HCT116 (cell line): ENCODE results near the gene ABL1. TPM values are rescaled to one million over a fixed set of nuclear protein-coding genes. Genes with fewer than 3 reads are reported as not detected.

Experiments
- ATAC-seq: fragments of 200-7000 bp; cut with Tn5 transposase; 2 replicates; pipeline ENCODE4 v1.9.1; 2020; ENCODE audit warnings: mild to moderate bottlenecking, moderate library complexity
- BruUV-seq: library from RNA; stranded (reverse); fragments of 400-500 nt; replicated peaks from 2 replicates; lab custom pipeline; 2021; lab: Mats Ljungman, UMichigan
- CTCF ChIA-PET: fragments of 300-600 bp; sonication (Branson Sonifier 250); formaldehyde crosslinking; loops from one replicate; lab custom pipeline; 2021; ENCODE audit warnings: antibody characterized with exemption; lab: Charles Lee
- POLR2A ChIA-PET: fragments of 300-600, 350-600 bp; sonication (Branson Sonifier 250); formaldehyde crosslinking; loops from one replicate; lab custom pipeline; 2021; ENCODE audit warnings: antibody characterized with exemption; lab: Charles Lee
- RAD21 ChIA-PET, 2 experiments: fragments of 300-600 bp; sonication (Branson Sonifier 250); formaldehyde crosslinking; loops; one replicate each; lab custom pipeline; 2023; ENCODE audit warnings: low total read pairs in 2 of 2; ENCODE audit not compliant: uncharacterized antibody in 2 of 2, unreplicated experiment in 2 of 2, low non-redundant PET in 1 of 2; lab: Charles Lee
- DNase-seq: peaks from one replicate; pipeline ENCODE4 v3.0.0-alpha.2; 2010; ENCODE audit warnings: low read depth, low spot score
- H2AFZ ChIP-seq: fragments of 200-600 bp; shearing (Covaris generic), sonication (generic); 2 replicates; pipeline ENCODE4 v1.6.1; 2017; ENCODE audit warnings: low read depth, mixed run types, mixed read lengths, antibody characterized with exemption, low read length; ENCODE audit not compliant: poor library complexity, severe bottlenecking
- H3K27ac ChIP-seq: 2 replicates; pipeline ENCODE4 v1.5.1; 2012; ENCODE audit warnings: low read depth, low read length
- H3K27me3 ChIP-seq: fragments of 200-600 bp; sonication (generic); 2 replicates; pipeline ENCODE4 v1.6.1; 2016; ENCODE audit warnings: mixed run types, low read length, mixed read lengths; ENCODE audit not compliant: insufficient read depth
- H3K36me3 ChIP-seq, 2 experiments: fragments of 200-500 bp in 1 of 2; fragments of 200-600 bp in 1 of 2; sonication (Bioruptor generic) in 1 of 2; sonication (generic) in 1 of 2; 2 replicates each; pipeline versions ENCODE4 v1.5.1 to v1.6.1; 2014 to 2016; ENCODE audit warnings: low read length in 2 of 2, inconsistent platforms in 1 of 2, mixed read lengths in 1 of 2, mixed run types in 1 of 2; ENCODE audit not compliant: insufficient read depth in 2 of 2, control insufficient read depth in 1 of 2
- H3K4me1 ChIP-seq, 2 experiments: fragments of 200-600 bp in 1 of 2; sonication (generic) in 1 of 2; 2 replicates each; pipeline versions ENCODE4 v1.5.1 to v1.6.1; 2012 to 2017; ENCODE audit warnings: low read length in 2 of 2, inconsistent platforms in 1 of 2, mild to moderate bottlenecking in 1 of 2, mixed read lengths in 1 of 2, mixed run types in 1 of 2, moderate library complexity in 1 of 2; ENCODE audit not compliant: insufficient read depth in 2 of 2, control insufficient read depth in 1 of 2
- H3K4me2 ChIP-seq: fragments of 200-600 bp; sonication (generic); 2 replicates; pipeline ENCODE4 v1.6.1; 2017; ENCODE audit warnings: mixed run types, low read length, mixed read lengths
- H3K4me3 ChIP-seq, 2 experiments: fragments of 200-600 bp in 1 of 2; sonication (generic) in 1 of 2; replicated peaks in 1 of 2; 2 replicates each; pipeline ENCODE4 v1.5.1; 2011 to 2016; ENCODE audit warnings: low read length in 2 of 2, control low read depth in 1 of 2, low read depth in 1 of 2, mild to moderate bottlenecking in 1 of 2, mixed read lengths in 1 of 2, mixed run types in 1 of 2
- H3K79me2 ChIP-seq: fragments of 200-600 bp; sonication (generic); 2 replicates; pipeline ENCODE4 v1.6.1; 2017; ENCODE audit warnings: mild to moderate bottlenecking, mixed run types, low read length, moderate library complexity, mixed read lengths; ENCODE audit not compliant: insufficient read depth
- H3K9ac ChIP-seq: fragments of 200-600 bp; sonication (generic); 2 replicates; pipeline ENCODE4 v1.6.1; 2016; ENCODE audit warnings: low read length, mixed read lengths
- H3K9me2 ChIP-seq: fragments of 200-600 bp; sonication (generic), shearing (Covaris generic); 2 replicates; pipeline ENCODE4 v1.6.1; 2017; ENCODE audit warnings: mixed run types, mild to moderate bottlenecking, moderate library complexity; ENCODE audit not compliant: insufficient read depth
- H3K9me3 ChIP-seq, 2 experiments: fragments of 200-500 bp in 1 of 2; fragments of 200-600 bp in 1 of 2; sonication (Bioruptor generic) in 1 of 2; sonication (generic) in 1 of 2; 2 replicates each; pipeline ENCODE4 v1.6.1; 2014 to 2017; ENCODE audit warnings: low read length in 2 of 2, mixed read lengths in 2 of 2, inconsistent platforms in 1 of 2, low read depth in 1 of 2, mild to moderate bottlenecking in 1 of 2, mixed run types in 1 of 2, moderate library complexity in 1 of 2; ENCODE audit not compliant: control insufficient read depth in 1 of 2, insufficient read depth in 1 of 2
- H4K20me1 ChIP-seq: fragments of 200-600 bp; sonication (generic), shearing (Covaris generic); 2 replicates; pipeline ENCODE4 v1.6.1; 2017; ENCODE audit warnings: mixed run types, mild to moderate bottlenecking, moderate library complexity; ENCODE audit not compliant: insufficient read depth
- ATF3 ChIP-seq: IDR thresholded peaks from 2 replicates; pipeline ENCODE4 v1.6.1; 2012
- CBX3 ChIP-seq: IDR thresholded peaks from 2 replicates; pipeline ENCODE4 v1.6.1; 2012; ENCODE audit warnings: low read depth
- CEBPB ChIP-seq: IDR thresholded peaks from 2 replicates; pipeline ENCODE4 v1.6.1; 2012; ENCODE audit warnings: low read depth
- ELF1 ChIP-seq: IDR thresholded peaks from 2 replicates; pipeline ENCODE4 v1.6.1; 2012; ENCODE audit warnings: low read depth, borderline replicate concordance
- EZH2 ChIP-seq: fragments of 200-600 bp; sonication (generic); IDR thresholded peaks from 2 replicates; pipeline ENCODE4 v1.6.1; 2017; ENCODE audit warnings: antibody characterized with exemption, mixed run types
- EZH2phosphoT487 ChIP-seq: fragments of 200-600 bp; IDR thresholded peaks from 2 replicates; pipeline ENCODE4 v1.6.1; 2018; ENCODE audit warnings: antibody characterized with exemption, borderline replicate concordance
- FOSL1 ChIP-seq: IDR thresholded peaks from 2 replicates; pipeline ENCODE4 v1.6.1; 2012; ENCODE audit warnings: low read depth
- JUND ChIP-seq: IDR thresholded peaks from 2 replicates; pipeline ENCODE4 v1.6.1; 2012
- POLR2A ChIP-seq: IDR thresholded peaks from 2 replicates; pipeline ENCODE4 v1.7.0; 2011; ENCODE audit warnings: borderline replicate concordance; ENCODE audit not compliant: insufficient read depth, insufficient read length; ENCODE audit errors: extremely low read depth
- RAD21 ChIP-seq: IDR thresholded peaks from 2 replicates; pipeline ENCODE4 v1.6.1; 2012; ENCODE audit warnings: low read depth, mild to moderate bottlenecking
- SIN3A ChIP-seq: IDR thresholded peaks from 2 replicates; pipeline ENCODE4 v1.6.1; 2012; ENCODE audit warnings: low read depth
- SRF ChIP-seq: IDR thresholded peaks from 2 replicates; pipeline ENCODE4 v1.6.1; 2012; ENCODE audit warnings: low read depth
- YY1 ChIP-seq: IDR thresholded peaks from 2 replicates; pipeline ENCODE4 v1.6.1; 2011; ENCODE audit warnings: low read length, low read depth, moderate library complexity, mild to moderate bottlenecking; ENCODE audit not compliant: insufficient replicate concordance; ENCODE audit errors: extremely low read depth
- ZBTB33 ChIP-seq: IDR thresholded peaks from 2 replicates; pipeline ENCODE4 v1.6.1; 2011; ENCODE audit warnings: mild to moderate bottlenecking, low read length, moderate library complexity; ENCODE audit not compliant: insufficient replicate concordance; ENCODE audit errors: extremely low read depth
- ZFX ChIP-seq: fragments of 450-650 bp; IDR thresholded peaks from 2 replicates; pipeline ENCODE4 v1.6.1; 2017
- ZNF274 ChIP-seq: fragments of 200-500 bp; sonication (Bioruptor generic); IDR thresholded peaks from 2 replicates; pipeline ENCODE4 v1.6.1; 2014; ENCODE audit warnings: mild to moderate bottlenecking, low read depth, low read length, inconsistent platforms
- intact Hi-C: fragments of 100-400 bp; cut with micrococcal nuclease; formaldehyde crosslinking; loops from 2 replicates; pipeline ENCODE4 v1.10.0; 2022
- total RNA-seq: library from RNA; stranded (reverse); gene quantifications from one replicate; pipeline ENCODE4 v1.2.1, GENCODE V29; 2021; ENCODE audit not compliant: unreplicated experiment
- TF ChIP-seq, protein P1 (sequence below): IDR thresholded peaks from 2 replicates; pipeline ENCODE4 v1.6.1; 2012
- TF ChIP-seq, protein P2 (sequence below): IDR thresholded peaks from 2 replicates; pipeline ENCODE4 v1.6.1; 2012; ENCODE audit warnings: low read depth
- TF ChIP-seq, protein P3 (sequence below), 3 experiments: fragments of 200-600 bp in 1 of 3; sonication (generic) in 1 of 3; IDR thresholded peaks in 2 of 3; conservative IDR thresholded peaks in 1 of 3; 2 replicates each; pipeline ENCODE4 v1.5.1; 2012 to 2017; ENCODE audit warnings: low read depth in 2 of 3, low read length in 2 of 3, antibody characterized with exemption in 1 of 3, borderline replicate concordance in 1 of 3, control low read depth in 1 of 3, mild to moderate bottlenecking in 1 of 3, mixed read lengths in 1 of 3, mixed run types in 1 of 3, moderate library complexity in 1 of 3; ENCODE audit not compliant: insufficient read depth in 1 of 3

The ABL1 gene
- total RNA-seq, 1 experiment from 2014 or later = 54.7 TPM

- CTCF ChIA-PET = interaction anchor here (0.9 to 1.9 kb wide), 4 partner anchors 7 to 175 kb away, joined by 3 to 11 read pairs (median 3); no protein-coding TSS in a partner anchor
- DNase-seq = no peak
- H3K79me2 ChIP-seq = peaks cover 15% of the 10 kb centered on the region; the same call in 1 of the 2 replicates
- no peak overlapping the region for H2AFZ ChIP-seq
- no peaks in the 10 kb centered on the region for H3K9me2 ChIP-seq
- H3K9ac ChIP-seq = no peak overlapping the region
- no peak overlapping the region for H3K4me3 ChIP-seq
- no peaks in the 10 kb centered on the region for H4K20me1 ChIP-seq
- no peaks in the 10 kb centered on the region for H3K9me3 ChIP-seq
- ATAC-seq = no peak
- TF ChIP-seq CEBPB = no peak
- TF ChIP-seq SIN3A = no peak
- TF ChIP-seq POLR2A = no peak
- no peak for TF ChIP-seq FOSL1
- TF ChIP-seq SRF = no peak
- TF ChIP-seq, protein P1, sequence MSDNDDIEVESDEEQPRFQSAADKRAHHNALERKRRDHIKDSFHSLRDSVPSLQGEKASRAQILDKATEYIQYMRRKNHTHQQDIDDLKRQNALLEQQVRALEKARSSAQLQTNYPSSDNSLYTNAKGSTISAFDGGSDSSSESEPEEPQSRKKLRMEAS = no peak
- no peak for TF ChIP-seq YY1
- TF ChIP-seq EZH2phosphoT487 = no peak
- TF ChIP-seq ZFX = no peak
- TF ChIP-seq CBX3 = no peak
- TF ChIP-seq JUND = no peak
- no peak for TF ChIP-seq ZBTB33
- TF ChIP-seq, protein P2, sequence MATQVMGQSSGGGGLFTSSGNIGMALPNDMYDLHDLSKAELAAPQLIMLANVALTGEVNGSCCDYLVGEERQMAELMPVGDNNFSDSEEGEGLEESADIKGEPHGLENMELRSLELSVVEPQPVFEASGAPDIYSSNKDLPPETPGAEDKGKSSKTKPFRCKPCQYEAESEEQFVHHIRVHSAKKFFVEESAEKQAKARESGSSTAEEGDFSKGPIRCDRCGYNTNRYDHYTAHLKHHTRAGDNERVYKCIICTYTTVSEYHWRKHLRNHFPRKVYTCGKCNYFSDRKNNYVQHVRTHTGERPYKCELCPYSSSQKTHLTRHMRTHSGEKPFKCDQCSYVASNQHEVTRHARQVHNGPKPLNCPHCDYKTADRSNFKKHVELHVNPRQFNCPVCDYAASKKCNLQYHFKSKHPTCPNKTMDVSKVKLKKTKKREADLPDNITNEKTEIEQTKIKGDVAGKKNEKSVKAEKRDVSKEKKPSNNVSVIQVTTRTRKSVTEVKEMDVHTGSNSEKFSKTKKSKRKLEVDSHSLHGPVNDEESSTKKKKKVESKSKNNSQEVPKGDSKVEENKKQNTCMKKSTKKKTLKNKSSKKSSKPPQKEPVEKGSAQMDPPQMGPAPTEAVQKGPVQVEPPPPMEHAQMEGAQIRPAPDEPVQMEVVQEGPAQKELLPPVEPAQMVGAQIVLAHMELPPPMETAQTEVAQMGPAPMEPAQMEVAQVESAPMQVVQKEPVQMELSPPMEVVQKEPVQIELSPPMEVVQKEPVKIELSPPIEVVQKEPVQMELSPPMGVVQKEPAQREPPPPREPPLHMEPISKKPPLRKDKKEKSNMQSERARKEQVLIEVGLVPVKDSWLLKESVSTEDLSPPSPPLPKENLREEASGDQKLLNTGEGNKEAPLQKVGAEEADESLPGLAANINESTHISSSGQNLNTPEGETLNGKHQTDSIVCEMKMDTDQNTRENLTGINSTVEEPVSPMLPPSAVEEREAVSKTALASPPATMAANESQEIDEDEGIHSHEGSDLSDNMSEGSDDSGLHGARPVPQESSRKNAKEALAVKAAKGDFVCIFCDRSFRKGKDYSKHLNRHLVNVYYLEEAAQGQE = no peak
- TF ChIP-seq ZNF274 = no peak
- no peak for TF ChIP-seq EZH2
- TF ChIP-seq ATF3 = no peak
- no peak for TF ChIP-seq RAD21
- TF ChIP-seq, protein P3, sequence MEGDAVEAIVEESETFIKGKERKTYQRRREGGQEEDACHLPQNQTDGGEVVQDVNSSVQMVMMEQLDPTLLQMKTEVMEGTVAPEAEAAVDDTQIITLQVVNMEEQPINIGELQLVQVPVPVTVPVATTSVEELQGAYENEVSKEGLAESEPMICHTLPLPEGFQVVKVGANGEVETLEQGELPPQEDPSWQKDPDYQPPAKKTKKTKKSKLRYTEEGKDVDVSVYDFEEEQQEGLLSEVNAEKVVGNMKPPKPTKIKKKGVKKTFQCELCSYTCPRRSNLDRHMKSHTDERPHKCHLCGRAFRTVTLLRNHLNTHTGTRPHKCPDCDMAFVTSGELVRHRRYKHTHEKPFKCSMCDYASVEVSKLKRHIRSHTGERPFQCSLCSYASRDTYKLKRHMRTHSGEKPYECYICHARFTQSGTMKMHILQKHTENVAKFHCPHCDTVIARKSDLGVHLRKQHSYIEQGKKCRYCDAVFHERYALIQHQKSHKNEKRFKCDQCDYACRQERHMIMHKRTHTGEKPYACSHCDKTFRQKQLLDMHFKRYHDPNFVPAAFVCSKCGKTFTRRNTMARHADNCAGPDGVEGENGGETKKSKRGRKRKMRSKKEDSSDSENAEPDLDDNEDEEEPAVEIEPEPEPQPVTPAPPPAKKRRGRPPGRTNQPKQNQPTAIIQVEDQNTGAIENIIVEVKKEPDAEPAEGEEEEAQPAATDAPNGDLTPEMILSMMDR (IDR thresholded peaks at IDR 0.05 in 2 of 3, conservative IDR thresholded peaks at IDR 0.05 in 1 of 3; ENCODE audit: borderline replicate concordance in 1 of 3, insufficient read depth in 1 of 3, low read depth in 2 of 3, low read length in 2 of 3) = no peak
- TF ChIP-seq ELF1 = no peak
- H3K27me3 ChIP-seq = no peaks in the 10 kb centered on the region
- peaks cover 3 to 23% of the 10 kb centered on the region in 2 experiments; a peak in 3 of 4 replicates for H3K4me1 ChIP-seq
- RAD21 ChIA-PET = no interaction called here
- H3K36me3 ChIP-seq = peaks cover 3 to 17% of the 10 kb centered on the region in 2 experiments
- no peak overlapping the region for H3K27ac ChIP-seq
- BruUV-seq = no TSS peak
- POLR2A ChIA-PET = no interaction called here
- intact Hi-C loops = no loop called here
- no peak overlapping the region; the same call in 1 of the 2 replicates for H3K4me2 ChIP-seq
Observed at GRCh38 chr9:130858739-130859705, 24.0 kb downstream of the ABL1 start.
